ENCODE results near the gene DCHS1.

DNA sequence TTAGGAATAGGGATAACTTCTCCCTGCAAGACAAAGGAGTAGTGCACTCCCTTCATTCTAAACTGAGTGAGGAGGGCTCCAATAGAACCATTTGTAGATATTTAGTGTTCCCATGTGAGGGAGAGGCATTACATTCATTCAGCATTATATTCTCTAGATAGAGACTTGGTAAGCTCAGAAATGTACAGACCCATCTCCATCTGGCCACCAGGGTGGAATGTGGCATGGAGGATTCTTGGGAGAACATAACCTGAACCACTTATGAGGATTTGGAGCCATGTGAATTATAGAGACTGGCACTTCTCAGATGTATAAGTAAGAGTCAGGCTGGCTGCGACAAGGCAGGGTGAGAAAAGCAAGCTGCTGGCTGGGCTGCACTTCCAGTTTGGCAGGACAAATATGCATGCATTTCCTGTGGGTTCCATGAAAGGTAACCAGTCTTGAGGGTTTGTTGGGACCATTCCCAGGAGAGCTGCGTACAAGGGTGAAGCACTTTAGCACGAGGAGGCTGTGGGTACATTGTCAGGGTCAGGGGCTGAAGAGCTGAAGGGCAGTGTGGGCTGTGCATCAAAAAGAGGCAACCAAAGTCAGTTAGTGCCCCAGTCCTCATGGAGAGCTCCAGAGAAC is 61.4 kb downstream of the DCHS1 start:
- TF ChIP-seq, protein P1, sequence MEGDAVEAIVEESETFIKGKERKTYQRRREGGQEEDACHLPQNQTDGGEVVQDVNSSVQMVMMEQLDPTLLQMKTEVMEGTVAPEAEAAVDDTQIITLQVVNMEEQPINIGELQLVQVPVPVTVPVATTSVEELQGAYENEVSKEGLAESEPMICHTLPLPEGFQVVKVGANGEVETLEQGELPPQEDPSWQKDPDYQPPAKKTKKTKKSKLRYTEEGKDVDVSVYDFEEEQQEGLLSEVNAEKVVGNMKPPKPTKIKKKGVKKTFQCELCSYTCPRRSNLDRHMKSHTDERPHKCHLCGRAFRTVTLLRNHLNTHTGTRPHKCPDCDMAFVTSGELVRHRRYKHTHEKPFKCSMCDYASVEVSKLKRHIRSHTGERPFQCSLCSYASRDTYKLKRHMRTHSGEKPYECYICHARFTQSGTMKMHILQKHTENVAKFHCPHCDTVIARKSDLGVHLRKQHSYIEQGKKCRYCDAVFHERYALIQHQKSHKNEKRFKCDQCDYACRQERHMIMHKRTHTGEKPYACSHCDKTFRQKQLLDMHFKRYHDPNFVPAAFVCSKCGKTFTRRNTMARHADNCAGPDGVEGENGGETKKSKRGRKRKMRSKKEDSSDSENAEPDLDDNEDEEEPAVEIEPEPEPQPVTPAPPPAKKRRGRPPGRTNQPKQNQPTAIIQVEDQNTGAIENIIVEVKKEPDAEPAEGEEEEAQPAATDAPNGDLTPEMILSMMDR (IDR thresholded peaks at IDR 0.05): no peak
- TF ChIP-seq POLR2AphosphoS5 (IDR thresholded peaks at IDR 0.05): no peak
